CD4-positive, alpha-beta T cell treated with Interleukin-10 for 1 hour (primary cell): ENCODE measurements around the gene MMP17.
"Not testable (repeated sequence)": the region's sequence is repeated elsewhere in the genome, so short reads cannot be mapped to it uniquely, and the experiment has no call there.

Experiments
- DNase-seq: peaks from one replicate; pipeline ENCODE4 v3.0.0-alpha.2; 2020

The MMP17 gene

GRCh38 chr12:131867471-131867870 is 39.3 kb downstream of the MMP17 start:
- no peak for DNase-seq

- DNase-seq = no peak
These were observed 39.9 kb downstream of the MMP17 start for GRCh38 chr12:131867891-131868675.

- no peak for DNase-seq
These were observed 41.8 kb downstream of the MMP17 start for GRCh38 chr12:131869871-131870418.

GRCh38 chr12:131871677-131872076 is 43.5 kb downstream of the MMP17 start:
- DNase-seq = no peak

- no peak for DNase-seq
These were observed 44.2 kb downstream of the MMP17 start for GRCh38 chr12:131872154-131873051.

GRCh38 chr12:131873293-131873692 is 45.1 kb downstream of the MMP17 start:
- DNase-seq = no peak

- DNase-seq = not testable (repeated sequence)
These were observed 46.8 kb downstream of the MMP17 start for GRCh38 chr12:131874972-131875371.

- not testable (repeated sequence) for DNase-seq
These were observed 49.0 kb downstream of the MMP17 start for GRCh38 chr12:131877216-131877615.

GRCh38 chr12:131878436-131878835 is 50.2 kb downstream of the MMP17 start:
- not testable (repeated sequence) for DNase-seq

- no peak for DNase-seq
These were observed 54.8 kb downstream of the MMP17 start for GRCh38 chr12:131882804-131883520.

GRCh38 chr12:131883521-131883900 is 55.3 kb downstream of the MMP17 start:
- DNase-seq = no peak

- not testable (repeated sequence) for DNase-seq
These were observed 56.9 kb downstream of the MMP17 start for GRCh38 chr12:131885076-131885475.

- no peak for DNase-seq
These were observed 57.4 kb downstream of the MMP17 start for GRCh38 chr12:131885543-131886057.

GRCh38 chr12:131891722-131892121 is 63.5 kb downstream of the MMP17 start:
- not testable (repeated sequence) for DNase-seq

GRCh38 chr12:131892711-131893604 is 64.8 kb downstream of the MMP17 start:
- DNase-seq = no peak

GRCh38 chr12:131893605-131894312 is 65.6 kb downstream of the MMP17 start:
- DNase-seq = no peak

GRCh38 chr12:131894313-131894860 is 66.2 kb downstream of the MMP17 start, which contains the start of gene ULK1:
TSS of gene ULK1 (plus strand) at chr12:131894622. CDS start at chr12:131895002, 380 bp downstream.
- peak; percentile 92 for DNase-seq

GRCh38 chr12:131894981-131895639 is 66.9 kb downstream of the MMP17 start:
- DNase-seq = no peak

GRCh38 chr12:131895640-131896079 is 67.5 kb downstream of the MMP17 start:
- DNase-seq = no peak
